GDM1 (cell line): ENCODE results near the gene PIK3R2.

Experiments used
- DNase-seq: peaks from one replicate; lab custom pipeline; 2025; lab: John Stamatoyannopoulos, UW

Gene PIK3R2

GRCh38 chr19:18173054-18173571 lies 20.1 kb downstream of the PIK3R2 start:
- no peak for DNase-seq

- peak; percentile 15 for DNase-seq
Measured at GRCh38 chr19:18173572-18174288, 20.8 kb downstream of the PIK3R2 start, which contains the start of gene IFI30. IFI30 (plus strand) TSS chr19:18173813; CDS start chr19:18173842, 29 bp downstream.

GRCh38 chr19:18174983-18175382 lies 22.0 kb downstream of the PIK3R2 start:
- no peak for DNase-seq

- DNase-seq, result no peak
Measured at GRCh38 chr19:18176367-18177310, 23.7 kb downstream of the PIK3R2 start.

- DNase-seq, result no peak
Measured at GRCh38 chr19:18179957-18180356, 27.0 kb downstream of the PIK3R2 start.

GRCh38 chr19:18183529-18183928 lies 30.6 kb downstream of the PIK3R2 start:
- DNase-seq, result no peak

- DNase-seq, result no peak
Measured at GRCh38 chr19:18185538-18185937, 32.6 kb downstream of the PIK3R2 start.

GRCh38 chr19:18190278-18190677 lies 37.3 kb downstream of the PIK3R2 start:
- DNase-seq, result no peak

GRCh38 chr19:18191640-18192062 lies 38.7 kb downstream of the PIK3R2 start:
- no peak for DNase-seq

GRCh38 chr19:18192673-18193387 lies 39.9 kb downstream of the PIK3R2 start, which contains the start of gene MPV17L2:
MPV17L2 (plus strand) TSS chr19:18193218; CDS start chr19:18193282, 64 bp downstream.
- peak; percentile 100 for DNase-seq

GRCh38 chr19:18193388-18194180 lies 40.6 kb downstream of the PIK3R2 start:
- DNase-seq, result no peak

- no peak for DNase-seq
Measured at GRCh38 chr19:18194181-18194530, 41.2 kb downstream of the PIK3R2 start.

GRCh38 chr19:18194554-18195238 lies 41.7 kb downstream of the PIK3R2 start:
- DNase-seq, result peak; percentile 19

GRCh38 chr19:18196511-18196845 lies 43.5 kb downstream of the PIK3R2 start:
- no peak for DNase-seq

- DNase-seq, result no peak
Measured at GRCh38 chr19:18197306-18197705, 44.3 kb downstream of the PIK3R2 start.

- no peak for DNase-seq
Measured at GRCh38 chr19:18197941-18198340, 45.0 kb downstream of the PIK3R2 start.

GRCh38 chr19:18198374-18198773 lies 45.4 kb downstream of the PIK3R2 start:
- DNase-seq, result no peak

GRCh38 chr19:18202397-18202777 lies 49.4 kb downstream of the PIK3R2 start:
- DNase-seq, result no peak

- DNase-seq, result no peak
Measured at GRCh38 chr19:18202778-18203407, 49.9 kb downstream of the PIK3R2 start.

- peak; percentile 35 for DNase-seq
Measured at GRCh38 chr19:18203408-18203862, 50.5 kb downstream of the PIK3R2 start.
